Left kidney (tissue), 8 donors: ENCODE data around the gene CATSPERZ. TPM values are rescaled to one million over a fixed set of nuclear protein-coding genes. Genes with fewer than 3 reads are reported as not detected.

Experiments used
- DNase-seq: peaks from one replicate; pipeline ENCODE4 v3.0.0-alpha.2; 2013
- long read RNA-seq, 8 donors: transcript quantifications; one replicate each; lab custom pipeline, GENCODE V29; 2026
- polyA plus RNA-seq: library from polyadenylated mRNA; unstranded; fragments of 120-200 nt; gene quantifications from one replicate; pipeline ENCODE4 v1.2.1, GENCODE V29; 2013; ENCODE audit not compliant: insufficient read length

The CATSPERZ gene
- not detected for polyA plus RNA-seq
- long read RNA-seq, donor 1, result 0 reads
- long read RNA-seq, donor 2, result 0 reads
- long read RNA-seq, donor 3, result 0 reads
- long read RNA-seq, donor 4, result 0 reads
- long read RNA-seq, donor 5, result 0 reads
- long read RNA-seq, donor 6, result 0 reads
- long read RNA-seq, donor 7, result 0 reads
- long read RNA-seq, donor 8, result 0 reads

- no peak for DNase-seq
Observed at GRCh38 chr11:64299847-64300648, at the start of gene CATSPERZ. Gene CATSPERZ (plus strand): TSS chr11:64300358. CDS start chr11:64300411, 53 bp downstream.

- DNase-seq, result no peak
Observed at GRCh38 chr11:64250415-64251015, 49.6 kb upstream of the CATSPERZ start.

GRCh38 chr11:64251016-64251752, 49.0 kb upstream of the CATSPERZ start, which contains the start of gene PLCB3:
Gene PLCB3 (plus strand): TSS chr11:64251530. CDS start chr11:64251650, 120 bp downstream.
- DNase-seq, result no peak

- DNase-seq, result no peak
Observed at GRCh38 chr11:64251753-64252002, 48.5 kb upstream of the CATSPERZ start.

- no peak for DNase-seq
Observed at GRCh38 chr11:64252003-64252872, 47.9 kb upstream of the CATSPERZ start.

- DNase-seq, result no peak
Observed at GRCh38 chr11:64253043-64253442, 47.1 kb upstream of the CATSPERZ start.

- DNase-seq, result no peak
Observed at GRCh38 chr11:64253481-64253880, 46.7 kb upstream of the CATSPERZ start.

GRCh38 chr11:64254326-64254725, 45.8 kb upstream of the CATSPERZ start:
- DNase-seq, result no peak

- no peak for DNase-seq
Observed at GRCh38 chr11:64255135-64256128, 44.7 kb upstream of the CATSPERZ start.

- DNase-seq, result no peak
Observed at GRCh38 chr11:64256300-64256699, 43.9 kb upstream of the CATSPERZ start.

- no peak for DNase-seq
Observed at GRCh38 chr11:64258356-64258755, 41.8 kb upstream of the CATSPERZ start.

GRCh38 chr11:64258946-64259532, 41.1 kb upstream of the CATSPERZ start:
- DNase-seq, result no peak

- DNase-seq, result no peak
Observed at GRCh38 chr11:64259533-64260067, 40.6 kb upstream of the CATSPERZ start.

GRCh38 chr11:64260147-64260708, 39.9 kb upstream of the CATSPERZ start:
- DNase-seq, result no peak

GRCh38 chr11:64261556-64262080, 38.5 kb upstream of the CATSPERZ start:
- no peak for DNase-seq

GRCh38 chr11:64262271-64263002, 37.7 kb upstream of the CATSPERZ start:
- no peak for DNase-seq

- no peak for DNase-seq
Observed at GRCh38 chr11:64263021-64263946, 36.9 kb upstream of the CATSPERZ start.
